ENCODE data around the gene BLCAP.
"Not testable (repeated sequence)": the region's sequence is repeated elsewhere in the genome, so short reads cannot be mapped to it uniquely, and the experiment has no call there.

BLCAP gene

GRCh38 chr20:37479925-37480691 lies 47.6 kb downstream of the BLCAP start:
- DNase-seq = no peak

- no peak for DNase-seq
Measured at GRCh38 chr20:37479266-37479665, 48.4 kb downstream of the BLCAP start.

- DNase-seq = no peak
Measured at GRCh38 chr20:37477041-37477440, 50.6 kb downstream of the BLCAP start.

DNA sequence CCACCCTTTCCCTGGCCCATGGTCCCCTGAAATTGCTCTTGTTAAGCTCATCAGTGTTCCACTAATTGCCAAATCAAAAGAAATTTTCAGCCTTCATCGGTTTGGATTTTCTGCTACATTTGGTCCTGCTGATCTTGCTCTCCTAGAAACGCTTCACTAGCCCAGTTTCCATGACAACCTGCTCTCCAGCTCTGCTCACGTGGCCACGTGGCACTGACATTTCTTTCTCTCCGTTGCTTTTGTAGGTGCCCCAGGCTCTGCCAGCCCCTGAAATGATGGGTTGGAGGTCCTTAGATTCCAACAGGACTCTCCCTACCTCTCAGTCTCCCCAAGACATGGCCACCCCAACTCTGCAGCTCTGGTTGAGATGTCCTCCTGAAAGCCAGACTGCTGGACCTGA lies 52.4 kb downstream of the BLCAP start:
- DNase-seq = no peak

DNA sequence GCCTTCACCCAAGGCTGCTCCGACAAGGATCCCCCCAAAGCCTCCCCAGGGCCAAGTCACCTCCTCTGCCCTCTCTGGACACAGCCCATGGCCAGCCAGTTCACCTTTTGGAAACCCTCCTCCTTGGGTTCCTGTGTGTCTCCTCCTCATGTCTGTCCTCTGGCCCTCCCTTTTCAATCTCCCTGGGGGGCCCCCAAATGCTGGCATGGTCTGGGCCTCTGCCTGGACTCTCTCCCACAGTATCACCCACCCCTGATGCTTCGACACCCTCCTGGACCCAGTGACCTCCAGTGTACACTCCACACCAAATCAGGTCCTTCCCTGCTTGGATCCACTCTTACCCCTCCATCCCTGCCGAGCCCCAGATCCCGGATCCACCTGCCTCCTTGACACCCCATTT lies 53.3 kb downstream of the BLCAP start:
- DNase-seq = no peak

GRCh38 chr20:37473249-37474000 lies 54.3 kb downstream of the BLCAP start:
- DNase-seq = no peak

DNA sequence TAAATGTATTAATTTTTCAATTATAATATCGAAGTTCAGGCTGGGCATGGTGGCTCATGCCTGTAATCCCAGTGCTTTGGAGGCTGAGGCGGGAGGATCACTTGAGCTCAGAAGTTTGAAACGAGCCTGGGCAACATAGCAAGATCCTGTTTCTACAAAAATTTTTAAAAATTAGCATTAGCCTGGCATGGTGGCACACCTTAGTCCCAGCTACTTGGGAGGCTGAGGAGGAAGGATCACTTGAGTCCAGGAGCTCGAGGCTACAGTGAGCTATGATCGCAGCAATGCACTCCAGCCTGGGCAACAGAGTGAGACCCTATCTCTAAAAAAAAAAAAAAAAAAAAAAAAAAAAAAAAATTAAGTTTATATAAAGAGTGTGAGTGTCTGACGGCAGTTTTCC lies 55.2 kb downstream of the BLCAP start:
- not testable (repeated sequence) for DNase-seq

DNA sequence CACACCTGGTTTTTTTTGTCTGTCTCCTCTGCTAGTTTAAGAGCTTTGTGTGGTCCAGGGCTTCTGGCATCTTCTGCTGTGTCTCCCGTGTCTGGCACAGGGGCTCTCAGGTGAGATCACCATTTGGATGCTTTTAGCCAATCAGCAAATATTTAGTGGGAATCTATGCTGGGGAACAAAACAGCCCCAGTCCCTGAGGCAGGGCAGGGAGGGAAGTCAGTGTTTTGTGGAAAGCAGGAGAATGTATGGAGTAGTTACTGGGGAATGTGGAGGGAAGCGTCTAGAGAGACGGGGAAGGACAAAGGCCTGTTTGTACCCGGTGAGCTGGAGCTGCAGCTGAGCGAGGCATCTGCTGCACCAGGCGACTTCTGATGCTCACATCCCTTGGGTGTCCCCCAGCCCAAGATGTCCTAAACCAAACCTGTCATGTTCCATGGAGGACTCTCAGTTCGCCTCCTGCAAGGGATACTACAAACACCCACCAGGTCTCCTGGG lies 55.9 kb downstream of the BLCAP start:
- DNase-seq = no peak

DNA sequence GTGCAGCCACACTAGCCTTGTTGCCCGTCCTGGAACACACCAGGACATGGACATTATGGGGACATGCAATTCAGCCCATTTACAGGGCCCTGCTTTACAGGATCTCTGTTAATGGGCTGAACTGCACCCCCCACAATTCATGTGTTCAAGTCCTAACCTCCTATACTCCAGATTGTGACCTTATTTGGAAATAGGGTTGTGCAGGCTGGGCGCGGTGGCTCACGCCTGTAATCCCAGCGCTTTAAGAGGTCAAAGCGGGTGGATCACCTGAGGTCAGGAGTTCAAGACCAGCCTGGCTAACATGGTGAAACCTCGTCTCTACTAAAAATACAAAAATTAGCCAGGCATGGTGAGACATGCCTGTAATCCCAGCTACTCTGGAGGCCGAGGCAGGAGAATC lies 57.5 kb downstream of the BLCAP start:
- DNase-seq = not testable (repeated sequence)

GRCh38 chr20:37469531-37469930 lies 58.1 kb downstream of the BLCAP start:
- no peak for DNase-seq

DNA sequence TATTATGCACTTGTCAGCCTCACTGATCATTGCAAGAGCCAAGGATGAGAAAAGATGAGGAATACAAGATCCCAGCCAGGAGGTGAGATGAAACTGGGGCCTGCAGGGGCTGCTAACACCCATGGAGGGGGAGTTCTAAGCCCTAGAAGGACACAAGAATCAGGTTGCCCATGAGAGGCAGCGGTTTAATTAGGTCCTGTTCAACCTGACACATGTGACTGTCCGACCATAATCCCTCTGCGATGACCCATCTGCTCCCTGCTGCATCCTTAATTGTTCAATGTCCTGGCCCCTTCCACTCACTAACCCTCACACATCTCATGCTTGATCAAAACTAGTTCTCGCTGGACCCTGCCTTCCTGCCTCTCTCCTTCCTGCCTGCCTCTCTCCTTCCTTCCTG lies 58.8 kb downstream of the BLCAP start:
- no peak for DNase-seq
